Stimulated activated CD8-positive, alpha-beta memory T cell treated with anti-CD3 and anti-CD28 coated beads, Interleukin-7, amount 100 ng/mL, for 4 hours (primary cell): ENCODE data around the gene OVCA2.

Source experiments
- DNase-seq, 2 donors: peaks; one replicate each; pipeline ENCODE4 v3.0.0-alpha.2; 2020; ENCODE audit warnings: low read depth in 2 of 2

Gene OVCA2

GRCh38 chr17:2064980-2065785 is 23.4 kb downstream of the OVCA2 start:
- no peak for DNase-seq

GRCh38 chr17:2065949-2066400 is 24.2 kb downstream of the OVCA2 start:
- no peak for DNase-seq

- DNase-seq: no peak
These were observed 25.3 kb downstream of the OVCA2 start for GRCh38 chr17:2067048-2067561.

GRCh38 chr17:2067608-2068024 is 25.8 kb downstream of the OVCA2 start:
- DNase-seq: no peak

GRCh38 chr17:2068031-2068518 is 26.3 kb downstream of the OVCA2 start:
- DNase-seq: no peak

GRCh38 chr17:2068519-2069051 is 26.8 kb downstream of the OVCA2 start:
- no peak for DNase-seq

GRCh38 chr17:2070241-2071023 is 28.6 kb downstream of the OVCA2 start:
- no peak for DNase-seq

GRCh38 chr17:2071024-2071385 is 29.2 kb downstream of the OVCA2 start:
- DNase-seq: no peak

- DNase-seq: no peak
These were observed 29.8 kb downstream of the OVCA2 start for GRCh38 chr17:2071455-2072281.

- no peak for DNase-seq
These were observed 33.1 kb downstream of the OVCA2 start for GRCh38 chr17:2074919-2075318.

GRCh38 chr17:2075336-2076086 is 33.7 kb downstream of the OVCA2 start:
- no peak for DNase-seq

- DNase-seq: no peak
These were observed 34.5 kb downstream of the OVCA2 start for GRCh38 chr17:2076087-2076984.

GRCh38 chr17:2077040-2077439 is 35.2 kb downstream of the OVCA2 start:
- DNase-seq: no peak

- no peak for DNase-seq
These were observed 39.7 kb downstream of the OVCA2 start for GRCh38 chr17:2081564-2081963.

- DNase-seq: no peak
These were observed 40.4 kb downstream of the OVCA2 start for GRCh38 chr17:2082003-2082781.

GRCh38 chr17:2083613-2084035 is 41.8 kb downstream of the OVCA2 start:
- no peak for DNase-seq

GRCh38 chr17:2084036-2084765 is 42.4 kb downstream of the OVCA2 start:
- DNase-seq: no peak
